Stomach (tissue), 9 donors: ENCODE measurements around the gene ITK. TPM values are rescaled to one million over a fixed set of nuclear protein-coding genes. Genes with fewer than 3 reads are reported as not detected.

Source experiments
- DNase-seq, 2 donors: peaks; one replicate each; pipeline versions ENCODE4 v3.0.0 to v3.0.0-alpha.2; 2013 to 2019
- H3K27ac ChIP-seq, 5 donors: fragments of 200-600 bp in 4 of 5; sonication (generic) in 4 of 5; one replicate each; pipeline ENCODE4 v1.5.1; 2013 to 2019; ENCODE audit warnings: mild to moderate bottlenecking in 1 of 5, moderate library complexity in 1 of 5
- H3K27me3 ChIP-seq, 3 donors: fragments of 200-600 bp; sonication (generic); one replicate each; pipeline ENCODE4 v1.5.1; 2017 to 2019; ENCODE audit warnings: mixed run types in 1 of 3
- H3K36me3 ChIP-seq, 4 donors: fragments of 200-600 bp; sonication (generic); 1 replicate in 3 of 4; 2 replicates in 1 of 4; pipeline ENCODE4 v1.5.1; 2016 to 2019
- H3K4me1 ChIP-seq, 4 donors: fragments of 200-600 bp; sonication (generic); one replicate each; pipeline ENCODE4 v1.5.1; 2016 to 2019
- H3K4me3 ChIP-seq, 4 donors: fragments of 200-600 bp; sonication (generic) in 3 of 4; one replicate each; pipeline ENCODE4 v1.5.1; 2016 to 2019; ENCODE audit warnings: mild to moderate bottlenecking in 1 of 4
- H3K9me3 ChIP-seq, 4 donors: fragments of 200-600 bp; sonication (generic); one replicate each; pipeline ENCODE4 v1.5.1; 2016 to 2019
- CTCF ChIP-seq, 7 experiments: fragments of 450-650 bp in 4 of 7; fragments of 200-600 bp in 3 of 7; sonication (generic) in 3 of 7; IDR thresholded peaks; one replicate each; pipeline ENCODE4 v1.5.1; 2016 to 2019; ENCODE audit warnings: antibody characterized with exemption in 7 of 7, control low read depth in 2 of 7, mild to moderate bottlenecking in 1 of 7
- EP300 ChIP-seq: sonication (generic); formaldehyde crosslinking; IDR thresholded peaks from one replicate; pipeline ENCODE4 v1.6.1; 2017; ENCODE audit warnings: antibody characterized with exemption
- POLR2A ChIP-seq, 4 donors: fragments of 450-650 bp; IDR thresholded peaks; one replicate each; pipeline ENCODE4 v1.6.1; 2016; ENCODE audit warnings: antibody characterized with exemption in 4 of 4, control low read depth in 2 of 4, mild to moderate bottlenecking in 1 of 4, moderate library complexity in 1 of 4
- POLR2AphosphoS5 ChIP-seq, 3 donors: sonication (generic); formaldehyde crosslinking; IDR thresholded peaks; one replicate each; pipeline ENCODE4 v1.6.1; 2016; ENCODE audit warnings: antibody characterized with exemption in 3 of 3
- WGBS, 5 donors: extraction: QIAGEN DNeasy Blood & Tissue Kit in 3 of 5; methylation state at CpG; one replicate each; pipeline versions ENCODE4 v1.1.5 to v1.1.7; 2013 to 2018; 5-methylcytosine and 5-hydroxymethylcytosine counted together
- intact Hi-C: fragments of 100-400 bp; cut with DNase I; formaldehyde crosslinking; loops from one replicate; pipeline ENCODE4 v1.15.1; 2023; ENCODE audit warnings: low total_unique reads
- polyA plus RNA-seq, 3 donors: library from polyadenylated mRNA; stranded (reverse); fragments of 200-250 nt; gene quantifications; one replicate each; pipeline ENCODE4 v1.2.3, GENCODE V29; 2013
- total RNA-seq, 5 donors: library from RNA; depleted of rRNA; stranded (reverse); fragments of >200 nt; gene quantifications; one replicate each; pipeline versions ENCODE4 v1.1.0 to v1.2.3, GENCODE V29; 2014 to 2016
- donor health status: healthy with polysubstance abuse.
- donor health status: Bipolar disorder and iron deficiency.
- donor health status: healthy.

ITK gene
- total and polyA plus RNA-seq, 8 donors: 0.58 to 9.9 (median 2.3) TPM; not detected in 1

GRCh38 chr5:157275403-157275802, 94.8 kb downstream of the ITK start:
- WGBS, 5 donors: 89 to 96% (median 95%) methylated on average over 1 of the region's 1 CpG
- no peak for DNase-seq
- Histone ChIP-seq H3K27me3 (no peaks in the 10 kb centered on the region), H3K9me3 (no peaks in the 10 kb centered on the region), H3K4me1 (peaks cover 0 to 10% (median 3%) of the 10 kb centered on the region in 4 donors), H3K36me3 (no peaks in the 10 kb centered on the region), H3K4me3 (no peak overlapping the region), H3K27ac (no peak overlapping the region)
- TF ChIP-seq POLR2AphosphoS5 (IDR thresholded peaks at IDR 0.05): no peak
- no peak for TF ChIP-seq CTCF (IDR thresholded peaks at IDR 0.05)
- no peak for TF ChIP-seq EP300
- TF ChIP-seq POLR2A (IDR thresholded peaks at IDR 0.05): no peak
- intact Hi-C loops: no loop called here

- Histone ChIP-seq H3K27me3 (no peaks in the 10 kb centered on the region), H3K9me3 (no peaks in the 10 kb centered on the region), H3K36me3 (no peaks in the 10 kb centered on the region), H3K27ac (peak overlapping the region in 1 of 5 donors; percentile 11), H3K4me1 (peaks cover 0 to 8% (median 3%) of the 10 kb centered on the region in 4 donors), H3K4me3 (no peak overlapping the region)
- TF ChIP-seq POLR2A (IDR thresholded peaks at IDR 0.05) (no peak), POLR2AphosphoS5 (IDR thresholded peaks at IDR 0.05) (no peak), CTCF (IDR thresholded peaks at IDR 0.05) (no peak), EP300 (no peak)
- 92 to 94% (median 93%) methylated on average over 2 of the region's 2 CpGs for WGBS, 5 donors
- DNase-seq: no peak
- intact Hi-C loops: no loop called here
Observed at GRCh38 chr5:157278319-157279037, 97.8 kb downstream of the ITK start.

- peaks cover 0 to 14% (median 4%) of the 10 kb centered on the region in 4 donors for H3K4me1 ChIP-seq
- 75 to 85% (median 77%) methylated on average over 7 of the region's 7 CpGs for WGBS, 5 donors
- H3K27ac ChIP-seq: no peak overlapping the region
- intact Hi-C loops: no loop called here
- no peaks in the 10 kb centered on the region for H3K27me3 ChIP-seq
- no peaks in the 10 kb centered on the region for H3K36me3 ChIP-seq
- no peak for DNase-seq
- H3K9me3 ChIP-seq: no peaks in the 10 kb centered on the region
- no peak overlapping the region for H3K4me3 ChIP-seq
- TF ChIP-seq POLR2A (IDR thresholded peaks at IDR 0.05) (no peak), POLR2AphosphoS5 (IDR thresholded peaks at IDR 0.05) (no peak), EP300 (no peak), CTCF (IDR thresholded peaks at IDR 0.05) (no peak)
Observed at GRCh38 chr5:157279605-157280239, 99.1 kb downstream of the ITK start.

- Histone ChIP-seq H3K36me3 (no peaks in the 10 kb centered on the region), H3K4me1 (peaks cover 0 to 19% (median 8%) of the 10 kb centered on the region in 4 donors), H3K27me3 (no peaks in the 10 kb centered on the region), H3K4me3 (no peak overlapping the region), H3K27ac (no peak overlapping the region), H3K9me3 (no peaks in the 10 kb centered on the region)
- DNase-seq: no peak
- intact Hi-C loops: no loop called here
- 79 to 84% (median 82%) methylated on average over 3 of the region's 3 CpGs for WGBS, 5 donors
- TF ChIP-seq POLR2AphosphoS5 (IDR thresholded peaks at IDR 0.05): no peak
- TF ChIP-seq CTCF (IDR thresholded peaks at IDR 0.05): no peak
- TF ChIP-seq EP300: no peak
- no peak for TF ChIP-seq POLR2A (IDR thresholded peaks at IDR 0.05)
Observed at GRCh38 chr5:157280927-157281326, 100.3 kb downstream of the ITK start.
